IMR-90 (cell line): ENCODE data around the gene ARMC5. TPM values are rescaled to one million over a fixed set of nuclear protein-coding genes. Genes with fewer than 3 reads are reported as not detected.

ENCODE experiments used
- ATAC-seq: fragments of 200-7000 bp; cut with Tn5 transposase; 2 replicates; pipeline ENCODE4 v1.9.1; 2020; ENCODE audit warnings: low read depth, mild to moderate bottlenecking, moderate library complexity
- BruUV-seq: library from RNA; stranded (reverse); fragments of 400-500 nt; replicated peaks from 2 replicates; lab custom pipeline; 2021; lab: Mats Ljungman, UMichigan
- CTCF ChIA-PET: fragments of 300-600 bp; formaldehyde crosslinking; extraction: SDS; loops from one replicate; lab custom pipeline; 2021; ENCODE audit warnings: antibody characterized with exemption; lab: Yijun Ruan, JAX
- POLR2A ChIA-PET: fragments of 300-600 bp; sonication (Branson Sonifier 250); formaldehyde crosslinking; loops from one replicate; lab custom pipeline; 2022; ENCODE audit warnings: antibody characterized with exemption; ENCODE audit not compliant: unreplicated experiment; lab: Charles Lee
- DNase-seq: peaks from one replicate; pipeline ENCODE4 v3.0.0; 2013
- H2AFZ ChIP-seq: replicated peaks from 2 replicates; pipeline ENCODE3; 2013; ENCODE audit warnings: low read length, mild to moderate bottlenecking; ENCODE audit not compliant: poor library complexity
- H2AK5ac ChIP-seq: 2 replicates; pipeline ENCODE4 v1.6.1; 2013; ENCODE audit warnings: low read depth, low read length, inconsistent platforms
- H2AK9ac ChIP-seq: replicated peaks from 2 replicates; pipeline ENCODE3; 2013; ENCODE audit warnings: mild to moderate bottlenecking, low read depth, low read length, moderate library complexity; ENCODE audit not compliant: poor library complexity
- H2BK120ac ChIP-seq: 2 replicates; pipeline ENCODE4 v1.6.1; 2013; ENCODE audit warnings: low read depth, low read length, inconsistent platforms
- H2BK15ac ChIP-seq: 3 replicates; pipeline ENCODE4 v1.6.1; 2013; ENCODE audit warnings: low read depth, low read length, inconsistent platforms
- H2BK20ac ChIP-seq: 2 replicates; pipeline ENCODE4 v1.6.1; 2013; ENCODE audit warnings: low read depth, mild to moderate bottlenecking, inconsistent platforms, low read length, moderate library complexity
- H2BK5ac ChIP-seq: 2 replicates; pipeline ENCODE4 v1.6.1; 2013; ENCODE audit warnings: mild to moderate bottlenecking, low read depth, low read length, inconsistent platforms; ENCODE audit not compliant: poor library complexity, severe bottlenecking
- H3K14ac ChIP-seq: replicated peaks from 2 replicates; pipeline ENCODE4 v1.6.1; 2013; ENCODE audit warnings: low read depth, low read length, inconsistent platforms
- H3K18ac ChIP-seq: 2 replicates; pipeline ENCODE4 v1.6.1; 2013; ENCODE audit warnings: low read depth, low read length, control low read depth
- H3K23ac ChIP-seq: 2 replicates; pipeline ENCODE4 v1.6.1; 2013; ENCODE audit warnings: low read depth, low read length, inconsistent platforms
- H3K27ac ChIP-seq: 2 replicates; pipeline ENCODE4 v1.5.1; 2013; ENCODE audit warnings: mild to moderate bottlenecking, control low read depth, low read length; ENCODE audit not compliant: insufficient read depth
- H3K27me3 ChIP-seq: 2 replicates; pipeline ENCODE4 v1.6.1; 2013; ENCODE audit warnings: low read length; ENCODE audit not compliant: control insufficient read depth, insufficient read depth
- H3K36me3 ChIP-seq: 2 replicates; pipeline ENCODE4 v1.6.1; 2013; ENCODE audit warnings: low read length, mixed read lengths; ENCODE audit not compliant: control insufficient read depth, insufficient read depth
- H3K4ac ChIP-seq: 2 replicates; pipeline ENCODE4 v1.6.1; 2013; ENCODE audit warnings: low read depth, low read length, inconsistent platforms
- H3K4me1 ChIP-seq: 2 replicates; pipeline ENCODE4 v1.6.1; 2013; ENCODE audit warnings: low read length, mixed read lengths; ENCODE audit not compliant: control insufficient read depth, insufficient read depth
- H3K4me2 ChIP-seq: 2 replicates; pipeline ENCODE4 v1.6.1; 2013; ENCODE audit warnings: low read depth, mild to moderate bottlenecking, control low read depth, low read length, moderate library complexity
- H3K4me3 ChIP-seq: 2 replicates; pipeline ENCODE4 v1.5.1; 2013; ENCODE audit warnings: low read depth, mild to moderate bottlenecking, control low read depth, low read length, moderate library complexity; ENCODE audit not compliant: insufficient read depth
- H3K56ac ChIP-seq: 2 replicates; pipeline ENCODE4 v1.6.1; 2013; ENCODE audit warnings: low read length, inconsistent platforms; ENCODE audit not compliant: insufficient read depth; ENCODE audit errors: extremely low read depth
- H3K79me1 ChIP-seq, 2 experiments: 2 replicates each; pipeline ENCODE4 v1.6.1; 2013; ENCODE audit warnings: low read length in 2 of 2, inconsistent platforms in 1 of 2, low read depth in 1 of 2
- H3K9ac ChIP-seq: 2 replicates; pipeline ENCODE4 v1.6.1; 2013; ENCODE audit warnings: low read depth, low read length, control low read depth
- H3K9me1 ChIP-seq: 2 replicates; pipeline ENCODE4 v1.6.1; 2013; ENCODE audit warnings: low read length, inconsistent platforms; ENCODE audit not compliant: insufficient read depth
- H3K9me3 ChIP-seq: 2 replicates; pipeline ENCODE4 v1.6.1; 2013; ENCODE audit warnings: low read length; ENCODE audit not compliant: control insufficient read depth, insufficient read depth
- H4K20me1 ChIP-seq: 2 replicates; pipeline ENCODE4 v1.6.1; 2013; ENCODE audit warnings: low read length, inconsistent platforms; ENCODE audit not compliant: insufficient read depth
- H4K5ac ChIP-seq: 2 replicates; pipeline ENCODE4 v1.6.1; 2013; ENCODE audit warnings: mild to moderate bottlenecking, low read depth, low read length, control low read depth
- H4K8ac ChIP-seq, 2 experiments: 2 replicates each; pipeline ENCODE4 v1.6.1; 2013; ENCODE audit warnings: low read depth in 2 of 2, low read length in 2 of 2, control low read depth in 1 of 2, inconsistent platforms in 1 of 2
- H4K91ac ChIP-seq: 2 replicates; pipeline ENCODE4 v1.6.1; 2013; ENCODE audit warnings: low read depth, low read length, inconsistent platforms; ENCODE audit not compliant: insufficient read depth
- CEBPB ChIP-seq: IDR thresholded peaks from 2 replicates; pipeline ENCODE4 v1.6.1; 2012; ENCODE audit warnings: low read depth, low read length, improper control_type of control experiment
- CTCF ChIP-seq: conservative IDR thresholded peaks from 2 replicates; pipeline ENCODE4 v1.5.1; 2012; ENCODE audit warnings: mild to moderate bottlenecking, low read depth, low read length, improper control_type of control experiment
- FOS ChIP-seq: fragments of 150-350 bp; IDR thresholded peaks from 2 replicates; pipeline ENCODE4 v1.6.1; 2016; ENCODE audit warnings: low read depth, low read length
- MAFK ChIP-seq: IDR thresholded peaks from 2 replicates; pipeline ENCODE4 v1.6.1; 2012; ENCODE audit warnings: low read depth, low read length, improper control_type of control experiment
- RAD21 ChIP-seq: IDR thresholded peaks from 2 replicates; pipeline ENCODE4 v1.6.1; 2012; ENCODE audit warnings: low read length, improper control_type of control experiment
- RCOR1 ChIP-seq: IDR thresholded peaks from 2 replicates; pipeline ENCODE4 v1.6.1; 2012; ENCODE audit warnings: mild to moderate bottlenecking, low read length, improper control_type of control experiment; ENCODE audit not compliant: insufficient replicate concordance
- RFX5 ChIP-seq: IDR thresholded peaks from 2 replicates; pipeline ENCODE4 v1.8.0; 2012; ENCODE audit warnings: low read depth, mild to moderate bottlenecking, low read length, moderate library complexity
- WGBS, 2 experiments: methylation state at CpG; one replicate each; pipeline versions ENCODE4 v1.1.5 to v1.1.7; 2013; ENCODE audit warnings: missing lambda C conversion rate in 2 of 2; ENCODE audit not compliant: insufficient read length in 1 of 2; ENCODE audit errors: extremely low coverage in 2 of 2; 5-methylcytosine and 5-hydroxymethylcytosine counted together
- dilution Hi-C: fragments of 300-500 bp; cut with HindIII; formaldehyde crosslinking; loops from one replicate; pipeline ENCODE4 v1.14.3; 2018; ENCODE audit warnings: low sequenced_read_pairs; ENCODE audit not compliant: unreplicated experiment
- in situ Hi-C: fragments of 300-500 bp; cut with MboI; formaldehyde crosslinking; loops from 3 replicates; pipeline ENCODE4 v1.14.3; 2019; ENCODE audit warnings: low sequenced_read_pairs, inconsistent platforms, mixed read lengths
- intact Hi-C: fragments of 100-400 bp; cut with micrococcal nuclease; formaldehyde crosslinking; loops from 2 replicates; pipeline ENCODE4 v1.10.0; 2022
- polyA plus RNA-seq, 3 experiments: library from polyadenylated mRNA; depleted of rRNA; stranded (reverse); fragments of >200 nt; gene quantifications; 2 replicates each; pipeline ENCODE4 v1.2.3, GENCODE V29; 2012; ENCODE audit warnings: low replicate concordance in 1 of 3
- total RNA-seq: library from RNA; depleted of rRNA; stranded (reverse); fragments of >200 nt; gene quantifications from 2 replicates; pipeline ENCODE4 v1.2.3, GENCODE V29; 2012

ARMC5 gene
- total and polyA plus RNA-seq, 2 of the 4 experiments (the other 2 are of a cell fraction), result 2.3 to 7.5 TPM

GRCh38 chr16:31420037-31420436 is 39.3 kb upstream of the ARMC5 start:
- H4K8ac ChIP-seq, result no peak overlapping the region
- intact Hi-C loops, result no loop called here

More at GRCh38 chr16:31420037-31420436, 39.3 kb upstream of the ARMC5 start:
- in situ Hi-C loops, result no loop called here
- Histone ChIP-seq H2BK15ac (no peak overlapping the region), H3K27me3 (peaks cover 21% of the 10 kb centered on the region), H2BK20ac (no peak overlapping the region), H2AK5ac (no peak overlapping the region), H2BK120ac (no peak overlapping the region), H4K5ac (no peak overlapping the region), H3K4me3 (no peak overlapping the region), H3K14ac (no peak overlapping the region), H3K4me1 (no peaks in the 10 kb centered on the region), H3K9ac (no peak overlapping the region), H4K91ac (no peak overlapping the region), H2AK9ac (no peak overlapping the region), H3K18ac (no peak overlapping the region), H3K79me1 (no peaks in the 10 kb centered on the region), H3K56ac (no peak overlapping the region), H3K36me3 (no peaks in the 10 kb centered on the region), H3K23ac (no peak overlapping the region), H3K9me1 (no peaks in the 10 kb centered on the region), H3K9me3 (no peaks in the 10 kb centered on the region; the same call in 1 of the 2 replicates), H2BK5ac (no peak overlapping the region), H3K27ac (no peak overlapping the region), H3K4me2 (no peak overlapping the region), H2AFZ (no peak overlapping the region), H3K4ac (no peak overlapping the region), H4K20me1 (no peaks in the 10 kb centered on the region)
- no TSS peak for BruUV-seq
- dilution Hi-C loops, result no loop called here
- CTCF ChIA-PET, result no interaction called here
- POLR2A ChIA-PET, result no interaction called here
- TF ChIP-seq RCOR1 (no peak), MAFK (no peak), FOS (no peak), CEBPB (no peak), RAD21 (no peak), CTCF (no peak), RFX5 (no peak)
- ATAC-seq (no peak), DNase-seq (no peak)
- 64% methylated on average over 2 of the region's 3 CpGs; no CpG with 5 or more reads in 1 of the 2 experiments for WGBS, 2 experiments
